Mesenchymal stem cell (in vitro differentiated cells and primary cell): ENCODE data around the gene RPTOR.
"Not testable (repeated sequence)": the region's sequence is repeated elsewhere in the genome, so short reads cannot be mapped to it uniquely, and the experiment has no call there.

Experiments
- DNase-seq: peaks from one replicate; pipeline ENCODE4 v3.0.0-alpha.2; 2013
- H2AFZ ChIP-seq: one replicate; pipeline ENCODE4 v1.6.1; 2013; ENCODE audit warnings: low read depth, mild to moderate bottlenecking, control low read depth, inconsistent platforms, low read length, moderate library complexity
- H2AK5ac ChIP-seq: 2 replicates; pipeline ENCODE4 v1.6.1; 2013; ENCODE audit warnings: low read length, moderate library complexity, mild to moderate bottlenecking, inconsistent platforms; ENCODE audit not compliant: severe bottlenecking
- H2BK120ac ChIP-seq: one replicate; pipeline ENCODE4 v1.6.1; 2013; ENCODE audit warnings: low read depth, mild to moderate bottlenecking, inconsistent platforms, low read length, moderate library complexity
- H2BK12ac ChIP-seq, 2 experiments: one replicate each; pipeline ENCODE4 v1.6.1; 2013; ENCODE audit warnings: inconsistent platforms in 2 of 2, low read length in 2 of 2, mild to moderate bottlenecking in 2 of 2, moderate library complexity in 2 of 2, control low read depth in 1 of 2
- H2BK15ac ChIP-seq: one replicate; pipeline ENCODE4 v1.6.1; 2013; ENCODE audit warnings: mild to moderate bottlenecking, low read depth, inconsistent platforms; ENCODE audit not compliant: poor library complexity, severe bottlenecking
- H2BK5ac ChIP-seq: 2 replicates; pipeline ENCODE4 v1.6.1; 2013; ENCODE audit warnings: low read depth, mild to moderate bottlenecking, low read length, control low read depth, inconsistent platforms; ENCODE audit not compliant: poor library complexity, severe bottlenecking
- H3K14ac ChIP-seq, 2 experiments: one replicate each; pipeline ENCODE4 v1.6.1; 2013; ENCODE audit warnings: inconsistent platforms in 2 of 2, low read length in 2 of 2, control low read depth in 1 of 2, mild to moderate bottlenecking in 1 of 2, moderate library complexity in 1 of 2
- H3K18ac ChIP-seq, 2 experiments: one replicate each; pipeline ENCODE4 v1.6.1; 2013; ENCODE audit warnings: inconsistent platforms in 2 of 2, low read length in 2 of 2, control low read depth in 1 of 2, low read depth in 1 of 2, mild to moderate bottlenecking in 1 of 2
- H3K23ac ChIP-seq, 2 experiments: one replicate each; pipeline ENCODE4 v1.6.1; 2013; ENCODE audit warnings: inconsistent platforms in 2 of 2, low read length in 2 of 2, mild to moderate bottlenecking in 2 of 2, moderate library complexity in 2 of 2, control low read depth in 1 of 2
- H3K27ac ChIP-seq: 2 replicates; pipeline ENCODE4 v1.5.1; 2013; ENCODE audit warnings: mild to moderate bottlenecking, moderate library complexity, low read length, control low read depth, inconsistent platforms; ENCODE audit not compliant: poor library complexity, severe bottlenecking
- H3K27me3 ChIP-seq, 2 experiments: 2 replicates each; pipeline versions ENCODE4 v1.6.1 to v1.7.0; 2013; ENCODE audit warnings: low read length in 2 of 2, mild to moderate bottlenecking in 2 of 2, moderate library complexity in 2 of 2, control low read depth in 1 of 2, inconsistent platforms in 1 of 2; ENCODE audit not compliant: control insufficient read depth in 1 of 2, insufficient read depth in 1 of 2
- H3K36me3 ChIP-seq, 2 experiments: 2 replicates each; pipeline versions ENCODE4 v1.6.1 to v1.7.0; 2013; ENCODE audit warnings: low read length in 2 of 2, control low read depth in 1 of 2, inconsistent platforms in 1 of 2, low read depth in 1 of 2, mild to moderate bottlenecking in 1 of 2; ENCODE audit not compliant: insufficient read depth in 2 of 2, control insufficient read depth in 1 of 2
- H3K4ac ChIP-seq, 2 experiments: one replicate each; pipeline ENCODE4 v1.6.1; 2013; ENCODE audit warnings: inconsistent platforms in 2 of 2, low read length in 2 of 2, mild to moderate bottlenecking in 2 of 2, moderate library complexity in 2 of 2, control low read depth in 1 of 2, low read depth in 1 of 2
- H3K4me1 ChIP-seq: 2 replicates; pipeline ENCODE4 v1.6.1; 2013; ENCODE audit warnings: low read depth, low read length, control low read depth; ENCODE audit not compliant: control insufficient read depth, insufficient read depth
- H3K4me2 ChIP-seq: 2 replicates; pipeline ENCODE4 v1.6.1; 2013; ENCODE audit warnings: low read length, mild to moderate bottlenecking, inconsistent platforms; ENCODE audit not compliant: poor library complexity, severe bottlenecking
- H3K4me3 ChIP-seq, 2 experiments: 2 replicates each; pipeline versions ENCODE4 v1.5.1 to v1.7.0; 2013; ENCODE audit warnings: low read length in 2 of 2, mild to moderate bottlenecking in 2 of 2, control low read depth in 1 of 2, low read depth in 1 of 2; ENCODE audit not compliant: insufficient read depth in 1 of 2
- H3K79me1 ChIP-seq: replicated peaks from 2 replicates; pipeline ENCODE4 v1.6.1; 2013; ENCODE audit warnings: mild to moderate bottlenecking, control low read depth, low read length, inconsistent platforms; ENCODE audit not compliant: poor library complexity, severe bottlenecking
- H3K9ac ChIP-seq: 2 replicates; pipeline ENCODE4 v1.7.0; 2013; ENCODE audit warnings: mild to moderate bottlenecking, low read length, moderate library complexity
- H3K9me3 ChIP-seq: 2 replicates; pipeline ENCODE4 v1.7.0; 2013; ENCODE audit warnings: mild to moderate bottlenecking, low read length; ENCODE audit not compliant: control insufficient read depth
- H4K8ac ChIP-seq: one replicate; pipeline ENCODE4 v1.6.1; 2013; ENCODE audit warnings: inconsistent platforms, mild to moderate bottlenecking, low read length, moderate library complexity
- H4K91ac ChIP-seq: one replicate; pipeline ENCODE4 v1.6.1; 2013; ENCODE audit warnings: mild to moderate bottlenecking, low read length, inconsistent platforms
- WGBS: methylation state at CpG from one replicate; pipeline ENCODE4 v1.1.7; 2013; ENCODE audit warnings: mixed read lengths; 5-methylcytosine and 5-hydroxymethylcytosine counted together

RPTOR gene

DNA sequence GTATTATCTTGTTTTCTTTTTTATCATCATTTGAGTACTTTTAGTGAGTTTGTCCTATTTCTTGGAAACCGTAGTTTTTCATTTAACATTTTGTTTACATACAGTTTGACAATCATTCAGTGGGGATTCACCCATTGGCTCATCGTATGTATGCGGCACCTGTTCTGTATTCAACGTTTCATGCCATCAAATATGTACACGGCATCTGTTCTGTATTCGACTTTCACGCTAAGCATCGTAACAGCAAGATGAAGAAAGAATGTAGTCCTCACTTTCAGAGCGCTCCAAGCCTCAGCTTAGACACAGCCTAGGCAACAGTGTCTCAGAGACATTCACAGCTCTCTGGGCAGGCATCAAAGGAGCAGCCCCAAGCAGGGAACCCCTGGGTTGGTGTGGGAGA, 269.9 kb downstream of the RPTOR start:
- WGBS = 98% methylated on average over 9 of the region's 9 CpGs
- H2AFZ ChIP-seq = no peak overlapping the region
- no peak overlapping the region for H2AK5ac ChIP-seq
- H3K23ac ChIP-seq = no peak overlapping the region
- H2BK5ac ChIP-seq = no peak overlapping the region
- peaks cover 31% of the 10 kb centered on the region for H3K79me1 ChIP-seq
- H4K91ac ChIP-seq = no peak overlapping the region
- H2BK15ac ChIP-seq = no peak overlapping the region
- H3K9me3 ChIP-seq = no peaks in the 10 kb centered on the region
- H3K18ac ChIP-seq = no peak overlapping the region
- H2BK120ac ChIP-seq = no peak overlapping the region
- no peak for DNase-seq
- peaks cover 13% of the 10 kb centered on the region for H3K4me1 ChIP-seq
- H4K8ac ChIP-seq = no peak overlapping the region
- H3K36me3 ChIP-seq = peaks cover 8 to 20% of the 10 kb centered on the region in 2 experiments
- no peak overlapping the region for H2BK12ac ChIP-seq
- H3K27me3 ChIP-seq = no peaks in the 10 kb centered on the region
- no peak overlapping the region for H3K4ac ChIP-seq
- no peak overlapping the region for H3K9ac ChIP-seq
- no peak overlapping the region for H3K14ac ChIP-seq
- no peak overlapping the region for H3K4me3 ChIP-seq
- H3K27ac ChIP-seq = no peak overlapping the region
- H3K4me2 ChIP-seq = no peak overlapping the region

DNA sequence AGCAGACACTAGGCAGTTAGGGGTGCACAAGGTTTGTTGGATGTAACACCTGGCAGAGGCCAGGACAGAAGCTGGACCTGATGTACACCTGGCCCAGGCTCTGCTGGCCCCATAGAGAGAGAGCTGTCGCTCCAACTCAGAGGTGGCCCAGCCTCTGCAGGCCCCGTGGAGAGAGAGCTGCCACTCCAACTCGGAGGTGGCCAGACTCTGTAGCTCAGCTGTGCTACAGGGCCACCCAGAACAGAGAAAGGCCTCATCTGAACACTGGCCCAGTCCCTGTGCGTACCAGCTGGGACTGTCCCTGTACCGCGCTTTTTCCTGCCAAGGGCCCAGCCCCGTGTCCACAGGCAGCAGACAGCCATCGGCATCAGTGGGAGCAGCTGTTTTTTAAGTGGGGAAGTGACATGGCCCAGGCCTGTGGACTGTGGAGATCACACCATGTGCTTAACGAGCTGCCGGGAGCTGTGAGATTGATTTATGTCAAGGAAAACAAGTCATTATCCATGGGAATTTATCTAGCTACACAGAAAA, 270.6 kb downstream of the RPTOR start:
- H4K8ac ChIP-seq = peak overlapping the region; percentile 27
- no peak overlapping the region for H2AFZ ChIP-seq
- peaks cover 32% of the 10 kb centered on the region for H3K79me1 ChIP-seq
- peak overlapping the region in 1 of 2 experiments; percentile 48 for H3K18ac ChIP-seq
- H4K91ac ChIP-seq = no peak overlapping the region
- H3K9me3 ChIP-seq = no peaks in the 10 kb centered on the region
- DNase-seq = no peak
- peak overlapping the region in 1 of 2 experiments; percentile 15 for H3K4ac ChIP-seq
- H2AK5ac ChIP-seq = no peak overlapping the region
- H3K4me2 ChIP-seq = no peak overlapping the region
- H3K23ac ChIP-seq = no peak overlapping the region
- H2BK12ac ChIP-seq = peak overlapping the region in 1 of 2 experiments; percentile 37
- H3K27me3 ChIP-seq = no peaks in the 10 kb centered on the region
- H2BK15ac ChIP-seq = no peak overlapping the region
- peak overlapping the region in 1 of 2 experiments; percentile 21 for H3K4me3 ChIP-seq
- H3K27ac ChIP-seq = no peak overlapping the region
- no peak overlapping the region for H3K9ac ChIP-seq
- H3K4me1 ChIP-seq = peaks cover 13% of the 10 kb centered on the region
- H3K14ac ChIP-seq = no peak overlapping the region
- 79% methylated on average over 8 of the region's 10 CpGs for WGBS
- no peak overlapping the region for H2BK5ac ChIP-seq
- no peak overlapping the region for H2BK120ac ChIP-seq
- H3K36me3 ChIP-seq = peaks cover 8 to 21% of the 10 kb centered on the region in 2 experiments

DNA sequence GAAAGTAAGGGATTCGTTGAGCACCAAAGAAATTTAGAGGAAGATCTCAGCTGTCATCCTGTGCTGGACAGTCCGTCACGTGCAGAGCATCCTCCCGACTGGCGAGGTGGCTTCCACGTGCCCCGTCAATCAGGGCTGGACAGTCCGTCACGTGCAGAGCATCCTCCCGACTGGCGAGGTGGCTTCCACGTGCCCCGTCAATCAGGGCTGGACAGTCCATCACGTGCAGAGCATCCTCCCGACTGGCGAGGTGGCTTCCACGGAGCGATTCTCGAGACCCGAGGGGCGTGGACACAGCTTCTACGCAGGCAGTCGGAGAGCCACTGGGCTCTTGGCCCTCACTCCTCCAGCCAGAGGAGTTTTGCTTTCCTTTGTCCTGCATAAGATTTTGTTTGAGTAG, 271.1 kb downstream of the RPTOR start:
- not testable (repeated sequence) for H2BK120ac ChIP-seq, H4K91ac ChIP-seq, H3K18ac ChIP-seq, H2AK5ac ChIP-seq, H3K4me3 ChIP-seq, H3K27me3 ChIP-seq, H2BK12ac ChIP-seq, H3K14ac ChIP-seq, H4K8ac ChIP-seq, H2BK15ac ChIP-seq, H3K9me3 ChIP-seq, H3K4me2 ChIP-seq, H2BK5ac ChIP-seq, H3K27ac ChIP-seq, H3K4ac ChIP-seq, H3K23ac ChIP-seq, H3K9ac ChIP-seq, H2AFZ ChIP-seq, DNase-seq
- H3K79me1 ChIP-seq = peaks cover 35% of the 10 kb centered on the region
- H3K4me1 ChIP-seq = peaks cover 13% of the 10 kb centered on the region
- peaks cover 8 to 24% of the 10 kb centered on the region in 2 experiments for H3K36me3 ChIP-seq
- 98% methylated on average over 23 of the region's 23 CpGs for WGBS

DNA sequence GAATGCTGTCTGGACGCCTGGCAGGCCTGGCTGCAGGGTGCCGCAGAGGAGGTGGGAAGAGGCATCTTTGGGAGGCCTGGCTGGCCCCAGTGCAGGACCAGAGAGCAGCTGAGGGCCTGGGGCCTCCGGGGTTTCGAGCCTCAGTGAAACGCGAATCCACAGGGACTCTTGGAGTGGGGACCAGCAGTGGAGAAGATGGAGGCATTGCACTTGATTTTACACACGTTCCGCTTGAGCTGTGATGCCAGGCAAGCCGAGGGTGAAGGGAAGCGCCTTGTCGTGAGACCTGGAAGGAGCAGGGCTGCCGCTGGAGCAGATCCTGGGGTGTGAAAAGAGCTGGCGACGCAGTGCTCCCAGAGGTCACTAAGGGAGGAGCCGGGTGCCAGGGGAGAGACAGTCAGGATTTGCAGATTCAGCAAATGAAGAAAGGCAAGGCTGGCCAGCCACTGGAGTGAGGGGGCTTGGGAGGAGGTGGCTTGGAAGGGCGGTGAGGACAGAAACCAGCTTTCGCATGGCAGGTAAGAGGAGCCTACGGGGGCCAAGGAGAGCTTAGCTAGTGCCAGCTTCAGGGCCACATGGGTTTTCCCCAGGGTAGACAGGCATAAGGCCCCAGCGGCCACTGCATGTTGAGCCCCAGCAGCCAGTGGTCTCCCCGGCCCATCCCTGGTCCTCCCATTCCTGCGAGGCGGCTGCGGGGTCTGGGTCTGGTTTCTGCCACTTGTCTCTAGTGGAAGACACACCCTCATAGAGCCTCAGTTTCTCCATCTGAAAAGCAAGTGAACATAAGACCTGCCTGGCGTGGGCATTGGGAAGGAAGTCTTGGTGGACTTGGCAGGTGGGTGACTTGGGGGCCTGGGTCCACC, 271.8 kb downstream of the RPTOR start:
- Histone ChIP-seq H3K9me3 (no peaks in the 10 kb centered on the region), H3K27me3 (no peaks in the 10 kb centered on the region), H3K18ac (no peak overlapping the region), H3K27ac (no peak overlapping the region), H3K4me2 (no peak overlapping the region), H3K23ac (no peak overlapping the region), H3K79me1 (peaks cover 33% of the 10 kb centered on the region), H2BK120ac (peak overlapping the region; percentile 61), H3K4me1 (peaks cover 13% of the 10 kb centered on the region), H2BK15ac (peak overlapping the region; percentile 41), H3K9ac (no peak overlapping the region), H2AFZ (no peak overlapping the region), H3K36me3 (peaks cover 8 to 25% of the 10 kb centered on the region in 2 experiments), H2BK5ac (no peak overlapping the region), H4K91ac (no peak overlapping the region), H3K4me3 (no peak overlapping the region), H3K14ac (no peak overlapping the region), H2BK12ac (no peak overlapping the region), H2AK5ac (no peak overlapping the region), H3K4ac (no peak overlapping the region), H4K8ac (peak overlapping the region; percentile 38)
- no peak for DNase-seq
- 92% methylated on average over 24 of the region's 24 CpGs for WGBS
